Breast epithelium (tissue), 3 donors: ENCODE results near the gene MUC6.

ENCODE experiments used
- CTCF ChIP-seq, 3 donors: fragments of 450-650 bp; IDR thresholded peaks; one replicate each; pipeline ENCODE4 v1.5.1; 2016 to 2017; ENCODE audit warnings: antibody characterized with exemption in 3 of 3, mild to moderate bottlenecking in 3 of 3, moderate library complexity in 3 of 3
- POLR2A ChIP-seq: fragments of 450-650 bp; IDR thresholded peaks from one replicate; pipeline ENCODE4 v1.6.1; 2016; ENCODE audit warnings: antibody characterized with exemption, mild to moderate bottlenecking, moderate library complexity

GRCh38 chr11:1009371-1009770 lies 27.1 kb downstream of the MUC6 start:
- TF ChIP-seq CTCF (IDR thresholded peaks at IDR 0.05) = no peak
- no peak for TF ChIP-seq POLR2A
